Osteocyte (in vitro differentiated cells): ENCODE results near the gene THSD4. TPM values are rescaled to one million over a fixed set of nuclear protein-coding genes. Genes with fewer than 3 reads are reported as not detected.
A peak's percentile ranks its signal among the peaks of the same experiment; 100 is the strongest.

Source experiments
- DNase-seq: peaks from one replicate; pipeline ENCODE4 v3.0.0; 2021; ENCODE audit warnings: mixed read lengths; ENCODE audit not compliant: unreplicated experiment; ENCODE audit errors: extremely low spot score
- H3K27ac Mint-ChIP-seq: one replicate; pipeline ENCODE4 v1.8.0; 2021; ENCODE audit warnings: mild to moderate bottlenecking, mixed read lengths; ENCODE audit not compliant: unreplicated experiment
- H3K27me3 Mint-ChIP-seq: one replicate; pipeline ENCODE4 v1.8.0; 2021; ENCODE audit warnings: mixed read lengths; ENCODE audit not compliant: unreplicated experiment
- H3K36me3 Mint-ChIP-seq: one replicate; pipeline ENCODE4 v1.8.0; 2021; ENCODE audit warnings: mixed read lengths; ENCODE audit not compliant: unreplicated experiment
- H3K4me1 Mint-ChIP-seq: one replicate; pipeline ENCODE4 v1.8.0; 2021; ENCODE audit warnings: mixed read lengths; ENCODE audit not compliant: unreplicated experiment
- H3K4me3 Mint-ChIP-seq: one replicate; pipeline ENCODE4 v1.8.0; 2021; ENCODE audit warnings: mild to moderate bottlenecking, moderate library complexity, mixed read lengths; ENCODE audit not compliant: unreplicated experiment
- H3K9me3 Mint-ChIP-seq: one replicate; pipeline ENCODE4 v1.8.0; 2021; ENCODE audit warnings: mixed read lengths; ENCODE audit not compliant: unreplicated experiment
- long read RNA-seq: library from polyadenylated mRNA; unstranded; transcript quantifications from one replicate; pipeline ENCODE4 v2.0.0, GENCODE V29; 2021
- total RNA-seq: library from RNA; stranded (reverse); gene quantifications from 2 replicates; pipeline ENCODE4 v1.2.1, GENCODE V29; 2021
- TF ChIP-seq, protein P1 (sequence below): fragments of 200-600 bp; sonication (generic); IDR thresholded peaks from 2 replicates; pipeline ENCODE4 v1.5.0; 2021; ENCODE audit warnings: antibody characterized with exemption, mild to moderate bottlenecking, moderate library complexity

Gene THSD4
- 4.5 and 5.7 TPM in 2 replicates for total RNA-seq
- long read RNA-seq, partial matches to known transcripts = 0 of 2 reads
- long read RNA-seq, other reads (novel, unspliced or antisense) = 2 of 2 reads

DNA sequence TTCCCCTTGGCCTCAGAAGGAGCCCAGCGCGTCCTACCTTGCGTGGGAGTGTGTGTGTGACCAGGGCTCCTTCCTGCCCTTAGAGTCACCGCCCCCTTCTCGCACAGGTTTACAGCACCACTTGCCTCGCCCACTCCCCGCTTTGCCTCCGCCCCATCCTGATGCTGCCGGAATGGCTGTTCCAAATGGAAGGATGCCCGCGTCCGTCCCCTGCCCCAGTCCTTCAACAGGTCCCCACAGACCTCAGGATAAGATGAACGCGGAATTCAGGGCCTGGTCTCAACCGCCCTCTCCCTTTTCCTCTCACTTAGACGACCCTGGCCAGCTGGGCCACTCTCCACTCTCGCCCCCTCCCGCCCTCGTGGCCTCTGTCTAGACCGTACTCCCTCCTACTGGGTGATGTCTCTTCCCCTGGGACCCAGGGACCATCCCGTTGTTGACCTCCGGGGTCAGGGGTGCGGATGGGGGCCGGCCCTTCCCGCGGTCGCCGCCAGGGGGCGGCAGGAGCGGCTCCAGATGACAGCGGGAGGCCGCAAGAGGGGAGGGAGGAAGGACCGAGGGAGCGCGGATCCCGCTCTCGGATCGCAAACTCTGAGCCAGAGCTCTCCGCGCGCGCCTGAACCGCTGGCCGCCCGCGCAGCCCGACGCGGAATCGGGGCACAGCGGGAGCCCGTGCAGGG is at the start of gene THSD4:
TSS of gene THSD4 (plus strand) at position 585 of the 680 bp plus-strand sequence.
- peak within 1 kb of the TSS; percentile 23 for H3K27ac Mint-ChIP-seq

DNA sequence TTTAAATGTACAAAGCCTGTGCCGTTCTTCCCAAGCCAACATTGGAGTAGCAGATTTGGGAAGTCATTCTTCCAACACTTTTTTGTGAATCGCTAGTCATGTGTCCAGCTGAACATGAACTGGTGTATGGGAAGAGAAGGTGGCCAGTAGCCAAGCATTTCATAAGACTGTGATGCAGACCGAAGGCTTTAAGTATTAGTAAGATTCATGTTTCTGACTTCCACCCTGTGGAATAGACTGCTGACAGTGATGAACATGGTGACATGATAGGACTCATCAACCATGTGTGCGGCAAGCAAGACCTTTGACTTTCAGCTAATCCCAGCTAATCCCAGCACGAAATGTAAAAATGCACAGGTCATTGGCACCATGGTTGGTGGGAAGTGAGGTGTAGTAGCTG is 48.3 kb upstream of the THSD4 start:
- DNase-seq = no peak
- H3K27ac Mint-ChIP-seq = no peak overlapping the region
- TF ChIP-seq, protein P1, sequence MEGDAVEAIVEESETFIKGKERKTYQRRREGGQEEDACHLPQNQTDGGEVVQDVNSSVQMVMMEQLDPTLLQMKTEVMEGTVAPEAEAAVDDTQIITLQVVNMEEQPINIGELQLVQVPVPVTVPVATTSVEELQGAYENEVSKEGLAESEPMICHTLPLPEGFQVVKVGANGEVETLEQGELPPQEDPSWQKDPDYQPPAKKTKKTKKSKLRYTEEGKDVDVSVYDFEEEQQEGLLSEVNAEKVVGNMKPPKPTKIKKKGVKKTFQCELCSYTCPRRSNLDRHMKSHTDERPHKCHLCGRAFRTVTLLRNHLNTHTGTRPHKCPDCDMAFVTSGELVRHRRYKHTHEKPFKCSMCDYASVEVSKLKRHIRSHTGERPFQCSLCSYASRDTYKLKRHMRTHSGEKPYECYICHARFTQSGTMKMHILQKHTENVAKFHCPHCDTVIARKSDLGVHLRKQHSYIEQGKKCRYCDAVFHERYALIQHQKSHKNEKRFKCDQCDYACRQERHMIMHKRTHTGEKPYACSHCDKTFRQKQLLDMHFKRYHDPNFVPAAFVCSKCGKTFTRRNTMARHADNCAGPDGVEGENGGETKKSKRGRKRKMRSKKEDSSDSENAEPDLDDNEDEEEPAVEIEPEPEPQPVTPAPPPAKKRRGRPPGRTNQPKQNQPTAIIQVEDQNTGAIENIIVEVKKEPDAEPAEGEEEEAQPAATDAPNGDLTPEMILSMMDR = no peak
- H3K4me3 Mint-ChIP-seq = no peak overlapping the region
- no peaks in the 10 kb centered on the region for H3K4me1 Mint-ChIP-seq
- H3K9me3 Mint-ChIP-seq = peaks cover 2% of the 10 kb centered on the region
- no peaks in the 10 kb centered on the region for H3K36me3 Mint-ChIP-seq
- no peaks in the 10 kb centered on the region for H3K27me3 Mint-ChIP-seq

More for the DNA sequence above, at the start of gene THSD4:
- TF ChIP-seq, protein P1 = peak; percentile 99
- Mint-ChIP-seq H3K27me3 (no peaks in the 10 kb centered on the region), H3K4me1 (peaks cover 32% of the 10 kb centered on the region), H3K36me3 (no peaks in the 10 kb centered on the region), H3K9me3 (no peaks in the 10 kb centered on the region), H3K4me3 (peak within 1 kb of the TSS; percentile 75)
- DNase-seq = peak; percentile 88

DNA sequence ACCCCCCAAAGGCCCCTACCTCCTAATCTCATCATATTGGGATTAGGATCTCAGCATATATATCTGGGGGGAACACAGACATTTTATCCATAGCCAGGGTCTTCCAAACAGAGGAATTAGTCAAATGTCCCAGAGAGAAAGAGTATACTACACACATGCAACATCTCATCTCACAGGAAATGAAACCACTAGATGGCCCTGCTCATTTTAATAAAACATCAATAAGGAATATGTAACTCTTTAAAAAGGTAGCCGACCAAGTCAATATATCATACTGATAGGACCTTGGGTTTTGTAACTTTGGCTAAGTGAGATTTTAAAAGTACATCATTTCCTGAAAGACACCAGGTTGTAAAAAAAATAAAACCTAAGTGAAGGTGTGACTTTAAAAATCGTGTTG is 45.6 kb upstream of the THSD4 start:
- H3K27me3 Mint-ChIP-seq = peaks cover 9% of the 10 kb centered on the region
- no peak for DNase-seq
- peaks cover 9% of the 10 kb centered on the region for H3K9me3 Mint-ChIP-seq
- H3K36me3 Mint-ChIP-seq = peaks cover 2% of the 10 kb centered on the region
- H3K4me1 Mint-ChIP-seq = no peaks in the 10 kb centered on the region
- TF ChIP-seq, protein P1 = no peak
- H3K27ac Mint-ChIP-seq = no peak overlapping the region
- no peak overlapping the region for H3K4me3 Mint-ChIP-seq

DNA sequence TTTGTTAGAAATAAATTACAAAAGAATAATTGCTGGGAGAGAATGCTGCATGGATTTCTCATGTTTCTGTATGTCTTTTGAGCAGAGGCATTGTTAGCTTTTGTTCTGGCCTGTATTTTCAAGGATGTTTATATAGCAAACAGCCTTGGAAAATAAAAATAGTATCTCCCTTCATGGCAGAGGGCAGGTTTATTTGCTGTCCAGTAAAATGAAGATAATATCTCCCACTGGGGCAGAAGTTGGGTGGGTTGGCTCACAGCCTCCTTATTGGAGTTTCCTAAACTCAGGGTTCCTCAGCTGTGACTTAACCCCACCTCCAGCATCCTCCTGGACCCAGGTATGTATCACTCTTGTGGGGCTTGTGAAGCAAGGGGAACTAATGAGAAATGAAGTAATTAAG is 43.7 kb upstream of the THSD4 start:
- H3K4me3 Mint-ChIP-seq = no peak overlapping the region
- TF ChIP-seq, protein P1 = no peak
- H3K9me3 Mint-ChIP-seq = peaks cover 18% of the 10 kb centered on the region
- H3K27me3 Mint-ChIP-seq = peaks cover 9% of the 10 kb centered on the region
- DNase-seq = no peak
- H3K27ac Mint-ChIP-seq = no peak overlapping the region
- H3K4me1 Mint-ChIP-seq = no peaks in the 10 kb centered on the region
- peaks cover 2% of the 10 kb centered on the region for H3K36me3 Mint-ChIP-seq

DNA sequence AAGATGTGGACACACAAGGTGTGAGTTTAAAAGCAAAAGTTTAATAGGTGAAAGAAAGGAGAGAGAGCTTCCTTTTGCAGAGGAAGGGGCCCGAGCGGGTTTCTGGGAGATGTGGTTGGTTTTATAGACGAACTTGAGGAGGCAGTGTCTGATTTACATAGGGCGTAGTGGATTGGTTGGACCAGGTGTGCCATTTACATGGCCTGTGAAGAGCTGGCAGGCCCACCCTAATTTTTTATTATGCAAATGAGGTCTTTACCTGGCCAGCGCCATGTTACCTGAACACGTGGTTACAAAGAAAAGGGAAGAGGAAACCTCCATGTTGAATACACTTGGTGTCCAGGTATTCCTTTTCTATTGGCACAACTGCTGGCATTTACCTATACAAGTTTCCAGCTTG is 42.8 kb upstream of the THSD4 start:
- Mint-ChIP-seq H3K4me3 (no peak overlapping the region), H3K27me3 (peaks cover 9% of the 10 kb centered on the region), H3K36me3 (peaks cover 2% of the 10 kb centered on the region), H3K4me1 (no peaks in the 10 kb centered on the region), H3K27ac (no peak overlapping the region), H3K9me3 (peaks cover 18% of the 10 kb centered on the region)
- TF ChIP-seq, protein P1 = no peak
- DNase-seq = no peak
